HG02973 (cell line): ENCODE measurements around the gene MLLT1.

Experiments
- ATAC-seq: cut with Tn5 transposase; IDR thresholded peaks from one replicate; pipeline ENCODE4 v1.9.1; 2021; ENCODE audit warnings: moderate library complexity; ENCODE audit not compliant: unreplicated experiment

The MLLT1 gene

GRCh38 chr19:6260376-6260775 is 19.4 kb downstream of the MLLT1 start:
- no peak for ATAC-seq

- no peak for ATAC-seq
Observed at GRCh38 chr19:6259312-6259861, 20.4 kb downstream of the MLLT1 start.

- no peak for ATAC-seq
Observed at GRCh38 chr19:6258812-6259311, 20.9 kb downstream of the MLLT1 start.

GRCh38 chr19:6253954-6254733 is 25.6 kb downstream of the MLLT1 start:
- ATAC-seq = no peak

GRCh38 chr19:6252066-6252465 is 27.7 kb downstream of the MLLT1 start:
- no peak for ATAC-seq

GRCh38 chr19:6250909-6251308 is 28.9 kb downstream of the MLLT1 start:
- no peak for ATAC-seq

- ATAC-seq = no peak
Observed at GRCh38 chr19:6250024-6250615, 29.7 kb downstream of the MLLT1 start.

GRCh38 chr19:6249296-6249695 is 30.5 kb downstream of the MLLT1 start:
- no peak for ATAC-seq

GRCh38 chr19:6248844-6249243 is 30.9 kb downstream of the MLLT1 start:
- no peak for ATAC-seq

- ATAC-seq = no peak
Observed at GRCh38 chr19:6248341-6248740, 31.4 kb downstream of the MLLT1 start.

- no peak for ATAC-seq
Observed at GRCh38 chr19:6247007-6247288, 32.8 kb downstream of the MLLT1 start.

- no peak for ATAC-seq
Observed at GRCh38 chr19:6246174-6247006, 33.4 kb downstream of the MLLT1 start.

GRCh38 chr19:6242677-6243076 is 37.1 kb downstream of the MLLT1 start:
- no peak for ATAC-seq

- ATAC-seq = no peak
Observed at GRCh38 chr19:6241680-6242377, 37.9 kb downstream of the MLLT1 start.

GRCh38 chr19:6241056-6241455 is 38.7 kb downstream of the MLLT1 start:
- ATAC-seq = no peak

GRCh38 chr19:6239871-6240676 is 39.7 kb downstream of the MLLT1 start:
- no peak for ATAC-seq

- ATAC-seq = no peak
Observed at GRCh38 chr19:6239401-6239844, 40.4 kb downstream of the MLLT1 start.

GRCh38 chr19:6238643-6239281 is 41.0 kb downstream of the MLLT1 start:
- ATAC-seq = no peak

GRCh38 chr19:6238256-6238642 is 41.5 kb downstream of the MLLT1 start:
- ATAC-seq = no peak
